ENCODE data around the gene B4GALT4.

DNA sequence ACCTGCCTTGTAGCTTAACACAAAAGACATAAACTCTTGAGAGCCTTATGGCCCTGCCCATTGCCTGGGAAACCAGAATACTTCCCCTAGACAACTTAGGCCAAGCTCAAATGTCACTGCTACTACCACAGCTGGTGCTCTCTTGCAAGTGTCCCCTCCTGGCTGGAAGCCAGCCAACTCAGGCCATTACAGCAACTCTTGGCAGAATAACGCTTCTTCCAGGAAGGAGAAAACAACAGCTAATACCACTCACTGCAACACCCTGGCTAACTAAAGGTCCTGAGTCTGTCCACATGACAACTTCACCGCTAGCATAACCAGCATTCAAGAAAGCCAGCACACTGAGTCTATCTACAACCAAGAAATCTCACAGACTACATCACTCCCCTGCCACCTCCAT lies 5.1 kb upstream of the B4GALT4 start:
- TF ChIP-seq EZH2 (IDR thresholded peaks at IDR 0.05; ENCODE audit: borderline replicate concordance, low read length) = no peak
- TF ChIP-seq, protein P1, sequence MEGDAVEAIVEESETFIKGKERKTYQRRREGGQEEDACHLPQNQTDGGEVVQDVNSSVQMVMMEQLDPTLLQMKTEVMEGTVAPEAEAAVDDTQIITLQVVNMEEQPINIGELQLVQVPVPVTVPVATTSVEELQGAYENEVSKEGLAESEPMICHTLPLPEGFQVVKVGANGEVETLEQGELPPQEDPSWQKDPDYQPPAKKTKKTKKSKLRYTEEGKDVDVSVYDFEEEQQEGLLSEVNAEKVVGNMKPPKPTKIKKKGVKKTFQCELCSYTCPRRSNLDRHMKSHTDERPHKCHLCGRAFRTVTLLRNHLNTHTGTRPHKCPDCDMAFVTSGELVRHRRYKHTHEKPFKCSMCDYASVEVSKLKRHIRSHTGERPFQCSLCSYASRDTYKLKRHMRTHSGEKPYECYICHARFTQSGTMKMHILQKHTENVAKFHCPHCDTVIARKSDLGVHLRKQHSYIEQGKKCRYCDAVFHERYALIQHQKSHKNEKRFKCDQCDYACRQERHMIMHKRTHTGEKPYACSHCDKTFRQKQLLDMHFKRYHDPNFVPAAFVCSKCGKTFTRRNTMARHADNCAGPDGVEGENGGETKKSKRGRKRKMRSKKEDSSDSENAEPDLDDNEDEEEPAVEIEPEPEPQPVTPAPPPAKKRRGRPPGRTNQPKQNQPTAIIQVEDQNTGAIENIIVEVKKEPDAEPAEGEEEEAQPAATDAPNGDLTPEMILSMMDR (conservative IDR thresholded peaks at IDR 0.05 in 1 of 2, IDR thresholded peaks at IDR 0.05 in 1 of 2; ENCODE audit: extremely low read depth in 1 of 2, insufficient read depth in 1 of 2, low read depth in 1 of 2, low read length in 2 of 2) = no peak
